Breast epithelium (tissue), 3 donors: ENCODE results near the gene PHRF1.

Experiments used
- POLR2A ChIP-seq: fragments of 450-650 bp; IDR thresholded peaks from one replicate; pipeline ENCODE4 v1.6.1; 2016; ENCODE audit warnings: antibody characterized with exemption, mild to moderate bottlenecking, moderate library complexity
- POLR2AphosphoS5 ChIP-seq, 3 donors: sonication (generic); formaldehyde crosslinking; IDR thresholded peaks; one replicate each; pipeline ENCODE4 v1.6.1; 2017; ENCODE audit warnings: antibody characterized with exemption in 3 of 3
- TF ChIP-seq, protein P1 (sequence below), 3 donors: fragments of 450-650 bp; IDR thresholded peaks; one replicate each; pipeline ENCODE4 v1.5.1; 2016 to 2017; ENCODE audit warnings: antibody characterized with exemption in 3 of 3, mild to moderate bottlenecking in 3 of 3, moderate library complexity in 3 of 3

DNA sequence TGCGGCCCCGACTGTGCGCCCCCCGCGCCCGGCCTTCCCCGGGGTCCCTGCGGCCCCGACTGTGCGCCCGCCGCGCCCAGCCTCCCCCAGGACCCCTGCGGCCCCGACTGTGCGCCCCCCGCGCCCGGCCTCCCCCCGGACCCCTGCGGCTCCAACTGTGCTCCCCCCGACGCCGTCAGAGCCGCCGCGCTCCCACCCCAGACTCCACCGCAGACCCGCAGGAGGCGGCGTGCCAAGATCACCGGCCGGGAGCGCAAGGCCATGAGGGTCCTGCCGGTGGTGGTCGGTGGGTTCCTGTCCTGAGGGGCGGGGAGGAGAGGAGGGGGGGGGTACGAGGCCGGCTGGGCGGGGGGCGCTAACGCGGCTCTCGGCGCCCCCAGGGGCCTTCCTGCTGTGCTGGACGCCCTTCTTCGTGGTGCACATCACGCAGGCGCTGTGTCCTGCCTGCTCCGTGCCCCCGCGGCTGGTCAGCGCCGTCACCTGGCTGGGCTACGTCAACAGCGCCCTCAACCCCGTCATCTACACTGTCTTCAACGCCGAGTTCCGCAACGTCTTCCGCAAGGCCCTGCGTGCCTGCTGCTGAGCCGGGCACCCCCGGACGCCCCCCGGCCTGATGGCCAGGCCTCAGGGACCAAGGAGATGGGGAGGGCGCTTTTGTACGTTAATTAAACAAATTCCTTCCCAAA lies 63.9 kb downstream of the PHRF1 start:
- no peak for TF ChIP-seq POLR2A
- no peak for TF ChIP-seq POLR2AphosphoS5 (IDR thresholded peaks at IDR 0.05)
- TF ChIP-seq, protein P1, sequence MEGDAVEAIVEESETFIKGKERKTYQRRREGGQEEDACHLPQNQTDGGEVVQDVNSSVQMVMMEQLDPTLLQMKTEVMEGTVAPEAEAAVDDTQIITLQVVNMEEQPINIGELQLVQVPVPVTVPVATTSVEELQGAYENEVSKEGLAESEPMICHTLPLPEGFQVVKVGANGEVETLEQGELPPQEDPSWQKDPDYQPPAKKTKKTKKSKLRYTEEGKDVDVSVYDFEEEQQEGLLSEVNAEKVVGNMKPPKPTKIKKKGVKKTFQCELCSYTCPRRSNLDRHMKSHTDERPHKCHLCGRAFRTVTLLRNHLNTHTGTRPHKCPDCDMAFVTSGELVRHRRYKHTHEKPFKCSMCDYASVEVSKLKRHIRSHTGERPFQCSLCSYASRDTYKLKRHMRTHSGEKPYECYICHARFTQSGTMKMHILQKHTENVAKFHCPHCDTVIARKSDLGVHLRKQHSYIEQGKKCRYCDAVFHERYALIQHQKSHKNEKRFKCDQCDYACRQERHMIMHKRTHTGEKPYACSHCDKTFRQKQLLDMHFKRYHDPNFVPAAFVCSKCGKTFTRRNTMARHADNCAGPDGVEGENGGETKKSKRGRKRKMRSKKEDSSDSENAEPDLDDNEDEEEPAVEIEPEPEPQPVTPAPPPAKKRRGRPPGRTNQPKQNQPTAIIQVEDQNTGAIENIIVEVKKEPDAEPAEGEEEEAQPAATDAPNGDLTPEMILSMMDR (IDR thresholded peaks at IDR 0.05), result no peak
